ENCODE data around the gene APRT.
"Not testable (repeated sequence)": the region's sequence is repeated elsewhere in the genome, so short reads cannot be mapped to it uniquely, and the experiment has no call there.

The APRT gene

GRCh38 chr16:88830783-88831182 lies 19.1 kb upstream of the APRT start:
- no peaks in the 10 kb centered on the region for H3K27me3 ChIP-seq (replicated peaks; ENCODE audit: control insufficient read depth, insufficient read depth, low read length)
- no peak overlapping the region for H3K9ac ChIP-seq (ENCODE audit: low read length)
- H3K9me3 ChIP-seq (ENCODE audit: control insufficient read depth, low read length): no peaks in the 10 kb centered on the region
- peaks cover 17% of the 10 kb centered on the region for H3K4me1 ChIP-seq (ENCODE audit: control insufficient read depth, insufficient read depth, low read length)
- no peaks in the 10 kb centered on the region for H3K36me3 ChIP-seq (ENCODE audit: control insufficient read depth, insufficient read depth, low read length, severe bottlenecking)
- no peak overlapping the region for H3K4me3 ChIP-seq (ENCODE audit: low read length)
- DNase-seq (ENCODE audit: low read depth): no peak

GRCh38 chr16:88830258-88830657 lies 18.5 kb upstream of the APRT start:
- Histone ChIP-seq H3K4me1 (ENCODE audit: control insufficient read depth, insufficient read depth, low read length) (peaks cover 12% of the 10 kb centered on the region), H3K4me3 (ENCODE audit: low read length) (no peak overlapping the region), H3K9ac (ENCODE audit: low read length) (no peak overlapping the region), H3K9me3 (ENCODE audit: control insufficient read depth, low read length) (no peaks in the 10 kb centered on the region), H3K27me3 (replicated peaks; ENCODE audit: control insufficient read depth, insufficient read depth, low read length) (no peaks in the 10 kb centered on the region), H3K36me3 (ENCODE audit: control insufficient read depth, insufficient read depth, low read length, severe bottlenecking) (no peaks in the 10 kb centered on the region)
- DNase-seq (ENCODE audit: low read depth): no peak

GRCh38 chr16:88828711-88829110 lies 17.0 kb upstream of the APRT start:
- Histone ChIP-seq H3K4me1 (ENCODE audit: control insufficient read depth, insufficient read depth, low read length) (peaks cover 7% of the 10 kb centered on the region), H3K27me3 (replicated peaks; ENCODE audit: control insufficient read depth, insufficient read depth, low read length) (no peaks in the 10 kb centered on the region), H3K9ac (ENCODE audit: low read length) (no peak overlapping the region), H3K9me3 (ENCODE audit: control insufficient read depth, low read length) (no peaks in the 10 kb centered on the region), H3K36me3 (ENCODE audit: control insufficient read depth, insufficient read depth, low read length, severe bottlenecking) (peaks cover 4% of the 10 kb centered on the region), H3K4me3 (ENCODE audit: low read length) (no peak overlapping the region)
- DNase-seq (ENCODE audit: low read depth): no peak

GRCh38 chr16:88827727-88828126 lies 16.0 kb upstream of the APRT start:
- peaks cover 4% of the 10 kb centered on the region for H3K36me3 ChIP-seq (ENCODE audit: control insufficient read depth, insufficient read depth, low read length, severe bottlenecking)
- H3K9me3 ChIP-seq (ENCODE audit: control insufficient read depth, low read length): no peaks in the 10 kb centered on the region
- H3K9ac ChIP-seq (ENCODE audit: low read length): no peak overlapping the region
- H3K4me1 ChIP-seq (ENCODE audit: control insufficient read depth, insufficient read depth, low read length): peaks cover 7% of the 10 kb centered on the region
- H3K27me3 ChIP-seq (replicated peaks; ENCODE audit: control insufficient read depth, insufficient read depth, low read length): no peaks in the 10 kb centered on the region
- no peak overlapping the region for H3K4me3 ChIP-seq (ENCODE audit: low read length)
- DNase-seq (ENCODE audit: low read depth): no peak

- H3K9ac ChIP-seq (ENCODE audit: low read length): no peak overlapping the region
- no peak for DNase-seq (ENCODE audit: low read depth)
- no peaks in the 10 kb centered on the region for H3K27me3 ChIP-seq (replicated peaks; ENCODE audit: control insufficient read depth, insufficient read depth, low read length)
- no peaks in the 10 kb centered on the region for H3K4me1 ChIP-seq (ENCODE audit: control insufficient read depth, insufficient read depth, low read length)
- H3K9me3 ChIP-seq (ENCODE audit: control insufficient read depth, low read length): no peaks in the 10 kb centered on the region
- H3K36me3 ChIP-seq (ENCODE audit: control insufficient read depth, insufficient read depth, low read length, severe bottlenecking): peaks cover 12% of the 10 kb centered on the region
- H3K4me3 ChIP-seq (ENCODE audit: low read length): no peak overlapping the region
Measured at GRCh38 chr16:88826070-88826840, 14.5 kb upstream of the APRT start.

GRCh38 chr16:88825146-88825545 lies 13.4 kb upstream of the APRT start:
- Histone ChIP-seq H3K4me3 (ENCODE audit: low read length) (no peak overlapping the region), H3K4me1 (ENCODE audit: control insufficient read depth, insufficient read depth, low read length) (no peaks in the 10 kb centered on the region), H3K9me3 (ENCODE audit: control insufficient read depth, low read length) (no peaks in the 10 kb centered on the region), H3K27me3 (replicated peaks; ENCODE audit: control insufficient read depth, insufficient read depth, low read length) (no peaks in the 10 kb centered on the region), H3K36me3 (ENCODE audit: control insufficient read depth, insufficient read depth, low read length, severe bottlenecking) (peaks cover 13% of the 10 kb centered on the region), H3K9ac (ENCODE audit: low read length) (no peak overlapping the region)
- no peak for DNase-seq (ENCODE audit: low read depth)

GRCh38 chr16:88824256-88825077 lies 12.7 kb upstream of the APRT start:
- Histone ChIP-seq H3K4me3 (ENCODE audit: low read length) (no peak overlapping the region), H3K4me1 (ENCODE audit: control insufficient read depth, insufficient read depth, low read length) (no peaks in the 10 kb centered on the region), H3K9me3 (ENCODE audit: control insufficient read depth, low read length) (no peaks in the 10 kb centered on the region), H3K9ac (ENCODE audit: low read length) (no peak overlapping the region), H3K36me3 (ENCODE audit: control insufficient read depth, insufficient read depth, low read length, severe bottlenecking) (peaks cover 13% of the 10 kb centered on the region), H3K27me3 (replicated peaks; ENCODE audit: control insufficient read depth, insufficient read depth, low read length) (no peaks in the 10 kb centered on the region)
- no peak for DNase-seq (ENCODE audit: low read depth)

- not testable (repeated sequence) for H3K4me1 ChIP-seq (ENCODE audit: control insufficient read depth, insufficient read depth, low read length); H3K27me3 ChIP-seq (replicated peaks; ENCODE audit: control insufficient read depth, insufficient read depth, low read length); H3K9ac ChIP-seq (ENCODE audit: low read length); H3K9me3 ChIP-seq (ENCODE audit: control insufficient read depth, low read length); DNase-seq (ENCODE audit: low read depth); H3K4me3 ChIP-seq (ENCODE audit: low read length)
- peaks cover 13% of the 10 kb centered on the region for H3K36me3 ChIP-seq (ENCODE audit: control insufficient read depth, insufficient read depth, low read length, severe bottlenecking)
Measured at GRCh38 chr16:88823646-88824045, 11.9 kb upstream of the APRT start.

- no peaks in the 10 kb centered on the region for H3K4me1 ChIP-seq (ENCODE audit: control insufficient read depth, insufficient read depth, low read length)
- no peaks in the 10 kb centered on the region for H3K9me3 ChIP-seq (ENCODE audit: control insufficient read depth, low read length)
- DNase-seq (ENCODE audit: low read depth): no peak
- H3K9ac ChIP-seq (ENCODE audit: low read length): no peak overlapping the region
- H3K27me3 ChIP-seq (replicated peaks; ENCODE audit: control insufficient read depth, insufficient read depth, low read length): no peaks in the 10 kb centered on the region
- H3K36me3 ChIP-seq (ENCODE audit: control insufficient read depth, insufficient read depth, low read length, severe bottlenecking): peaks cover 13% of the 10 kb centered on the region
- no peak overlapping the region for H3K4me3 ChIP-seq (ENCODE audit: low read length)
Measured at GRCh38 chr16:88822281-88823040, 10.7 kb upstream of the APRT start.

- Histone ChIP-seq H3K36me3 (ENCODE audit: control insufficient read depth, insufficient read depth, low read length, severe bottlenecking) (peaks cover 13% of the 10 kb centered on the region), H3K4me3 (ENCODE audit: low read length) (no peak overlapping the region)
- no peak for DNase-seq (ENCODE audit: low read depth)
Measured at GRCh38 chr16:88821168-88821850, 9.6 kb upstream of the APRT start.

More at GRCh38 chr16:88821168-88821850, 9.6 kb upstream of the APRT start:
- no peaks in the 10 kb centered on the region for H3K27me3 ChIP-seq (replicated peaks; ENCODE audit: control insufficient read depth, insufficient read depth, low read length)
- H3K9ac ChIP-seq (ENCODE audit: low read length): no peak overlapping the region
- no peaks in the 10 kb centered on the region for H3K9me3 ChIP-seq (ENCODE audit: control insufficient read depth, low read length)
- H3K4me1 ChIP-seq (ENCODE audit: control insufficient read depth, insufficient read depth, low read length): no peaks in the 10 kb centered on the region

Data from adipocyte (in vitro differentiated cells).